Left forelimb (tissue), 1 donor: ENCODE results near the gene ADGRL4.
"Not testable (repeated sequence)": the region's sequence is repeated elsewhere in the genome, so short reads cannot be mapped to it uniquely, and the experiment has no call there.

Experiments used
- DNase-seq: peaks from one replicate; pipeline ENCODE4 v3.0.0-alpha.2; 2018; ENCODE audit warnings: low spot score

Gene ADGRL4

DNA sequence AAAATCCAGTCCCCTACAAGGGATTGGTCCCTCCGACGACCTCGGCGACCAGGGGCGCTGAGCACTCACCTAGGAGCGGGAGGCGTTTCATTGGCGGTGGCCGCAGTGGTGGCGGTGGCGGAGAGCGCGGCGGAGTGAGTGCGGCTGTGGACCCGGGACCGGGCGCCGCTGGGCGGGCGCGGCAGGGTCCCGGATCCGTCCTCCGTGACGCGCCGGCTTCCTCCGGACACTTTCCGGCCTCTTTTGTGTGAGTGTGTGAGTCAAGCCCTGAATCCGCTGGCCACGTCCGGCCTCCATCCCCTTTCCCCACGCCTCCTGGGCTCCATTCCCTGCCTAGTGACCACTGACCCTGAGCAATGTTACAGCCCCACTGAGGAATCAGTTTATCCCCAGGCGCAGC, at the start of gene ADGRL4:
TSS of gene ADGRL4 (minus strand) at position 167 of the 400 bp plus-strand sequence. CDS start at position 91, 76 bp downstream.
- DNase-seq = peak; percentile 66

DNA sequence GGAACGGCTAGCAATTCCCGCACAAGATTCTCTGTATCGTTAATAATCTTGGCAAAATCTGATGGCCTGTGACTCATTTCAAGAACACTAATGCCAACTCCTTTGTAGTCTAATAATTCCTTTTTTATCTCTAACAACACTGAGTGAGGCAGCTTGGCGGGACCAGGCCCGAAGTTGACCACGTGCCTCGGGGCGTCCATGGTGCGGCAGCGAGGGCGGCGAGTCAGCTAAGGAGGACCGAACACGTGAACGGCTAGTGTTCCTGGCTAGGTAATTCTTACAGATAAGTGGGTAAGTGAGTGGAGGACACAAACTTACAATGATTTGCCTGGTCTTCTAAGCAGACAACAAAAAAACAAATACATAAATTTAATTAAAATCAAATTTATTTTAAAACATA, 49.3 kb upstream of the ADGRL4 start:
- DNase-seq = no peak

DNA sequence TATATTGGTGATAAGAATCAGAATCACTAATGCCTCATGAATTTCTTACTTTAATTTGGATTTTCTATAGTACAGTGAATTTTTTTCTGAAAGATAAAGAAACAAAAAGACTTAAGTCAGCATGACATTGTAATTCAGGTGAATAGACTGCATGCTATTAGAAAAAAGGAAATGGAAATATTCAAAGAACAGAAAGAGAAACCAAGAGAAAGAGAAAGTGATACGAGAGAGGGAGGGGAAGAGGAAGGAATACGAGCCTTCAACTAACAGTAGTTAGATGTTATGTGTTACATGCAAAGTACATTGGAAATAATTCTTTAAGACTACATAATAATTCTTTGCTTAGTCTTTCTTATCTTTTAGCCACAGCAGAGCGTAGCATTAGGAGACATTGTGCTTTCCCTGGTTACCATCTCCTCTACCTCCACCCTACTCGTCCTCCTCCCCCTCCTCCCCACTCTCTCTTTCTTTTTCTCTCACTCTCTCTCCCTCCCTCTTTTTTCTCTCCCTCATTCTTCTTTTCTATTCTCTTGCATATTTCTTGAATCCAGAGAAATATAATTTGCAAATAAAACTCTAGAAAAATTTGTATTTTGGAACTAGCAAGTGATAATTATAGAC, 46.4 kb upstream of the ADGRL4 start:
- DNase-seq = no peak

DNA sequence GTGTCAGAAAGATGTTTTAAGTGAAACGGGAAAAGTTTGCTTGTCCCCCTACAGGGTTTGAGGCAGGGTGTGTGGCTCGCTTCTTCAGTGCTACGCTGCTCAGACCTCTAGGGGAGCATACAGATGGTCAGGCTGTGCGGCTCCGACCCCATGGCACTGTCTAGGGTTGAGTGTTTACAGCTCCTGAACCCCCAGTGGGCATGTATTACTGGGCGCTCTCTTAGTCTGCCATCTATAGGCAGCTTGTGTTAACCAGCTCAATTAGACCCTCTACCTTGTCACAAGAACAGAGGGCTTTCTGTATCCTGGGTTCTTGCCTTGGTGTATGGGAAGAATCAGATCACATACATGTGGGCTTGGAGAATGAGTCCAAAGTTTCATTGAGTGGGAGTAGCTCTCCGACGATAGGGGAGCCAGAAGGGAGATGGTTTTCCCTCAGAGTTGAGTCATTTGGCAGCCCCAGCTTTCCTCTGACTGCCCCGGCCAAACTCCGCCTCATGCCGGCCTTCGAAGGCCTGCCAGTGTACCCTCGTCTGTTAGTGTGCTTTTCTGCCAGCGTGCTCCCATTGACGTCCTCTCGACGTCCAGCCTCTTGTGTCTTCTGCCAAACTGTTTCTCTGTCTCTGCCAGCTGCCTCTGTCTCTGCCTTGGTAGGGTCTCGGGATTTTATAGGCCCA, 38.6 kb upstream of the ADGRL4 start:
- DNase-seq = no peak

DNA sequence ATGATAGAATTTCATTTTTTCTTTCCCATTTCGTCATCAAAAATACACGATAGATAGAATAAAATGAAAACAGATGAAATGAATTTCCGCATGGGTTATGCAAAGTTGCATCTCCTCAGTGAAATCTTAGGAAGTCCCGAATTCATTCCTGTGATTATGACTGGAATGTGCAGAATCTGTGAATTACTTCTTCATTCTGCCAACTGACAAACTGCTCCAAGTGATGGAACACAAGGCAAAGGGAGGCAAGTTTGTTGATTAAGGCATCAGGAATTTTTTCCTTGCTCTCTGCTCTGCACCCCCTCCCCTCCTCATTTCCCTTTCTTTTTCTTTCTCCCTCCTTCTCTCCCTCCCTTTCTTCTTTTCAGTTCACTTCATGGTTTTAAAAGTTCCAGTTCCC, 37.0 kb upstream of the ADGRL4 start:
- no peak for DNase-seq

DNA sequence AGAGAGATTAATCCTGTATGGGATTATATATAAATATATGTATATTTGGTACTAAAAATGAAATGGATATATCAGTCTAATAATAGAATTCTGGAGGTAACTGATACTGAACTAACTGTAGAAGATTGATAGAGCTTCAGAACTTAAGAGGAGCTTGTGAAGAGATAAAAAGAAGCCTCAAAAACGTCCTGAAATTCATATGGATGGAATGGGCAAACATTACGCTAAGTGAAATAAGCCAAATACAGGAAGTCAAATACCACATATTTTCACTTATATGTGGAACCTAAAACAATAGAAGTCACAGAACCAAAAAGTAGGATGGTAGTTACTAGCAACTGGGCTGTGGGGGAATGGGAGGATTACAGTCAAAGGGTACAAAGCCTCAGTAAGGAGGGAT, 36.0 kb upstream of the ADGRL4 start:
- DNase-seq = no peak

DNA sequence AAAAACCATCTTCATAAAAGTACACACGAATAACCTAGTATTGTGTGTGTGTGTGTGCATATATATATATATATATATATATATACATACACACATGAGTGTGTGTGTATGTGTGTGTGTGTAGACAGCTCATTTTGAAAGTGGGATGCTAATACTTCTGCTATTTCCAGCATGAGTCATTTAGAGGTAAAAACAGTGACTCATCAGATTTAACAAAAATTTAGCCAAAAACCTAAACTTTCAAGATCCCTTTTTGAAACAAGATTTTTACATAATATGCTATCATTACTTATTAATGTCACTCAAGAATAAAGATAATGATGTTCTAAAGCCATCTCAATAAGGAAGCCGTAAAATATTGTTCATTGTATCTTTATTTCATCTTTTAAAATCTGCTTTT, 35.6 kb upstream of the ADGRL4 start:
- DNase-seq = no peak

DNA sequence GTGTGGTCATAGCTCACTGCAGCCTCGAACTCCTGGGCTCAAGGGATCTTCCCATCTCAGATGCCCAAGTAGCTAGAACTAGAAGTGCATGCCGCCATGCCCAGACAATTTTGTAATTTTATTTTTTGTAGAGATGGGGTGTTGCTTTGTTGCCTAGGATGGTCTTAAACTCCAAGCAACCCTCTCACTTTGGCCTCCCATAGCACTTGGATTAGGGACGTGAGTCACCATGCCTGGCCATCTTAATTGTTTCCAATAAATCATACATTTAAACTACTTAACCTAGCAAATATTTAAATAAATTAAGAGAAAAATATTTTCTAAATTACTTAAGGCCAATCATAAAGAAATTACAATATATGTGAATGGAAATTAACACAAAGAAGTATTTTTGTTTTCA, 35.1 kb upstream of the ADGRL4 start:
- no peak for DNase-seq

DNA sequence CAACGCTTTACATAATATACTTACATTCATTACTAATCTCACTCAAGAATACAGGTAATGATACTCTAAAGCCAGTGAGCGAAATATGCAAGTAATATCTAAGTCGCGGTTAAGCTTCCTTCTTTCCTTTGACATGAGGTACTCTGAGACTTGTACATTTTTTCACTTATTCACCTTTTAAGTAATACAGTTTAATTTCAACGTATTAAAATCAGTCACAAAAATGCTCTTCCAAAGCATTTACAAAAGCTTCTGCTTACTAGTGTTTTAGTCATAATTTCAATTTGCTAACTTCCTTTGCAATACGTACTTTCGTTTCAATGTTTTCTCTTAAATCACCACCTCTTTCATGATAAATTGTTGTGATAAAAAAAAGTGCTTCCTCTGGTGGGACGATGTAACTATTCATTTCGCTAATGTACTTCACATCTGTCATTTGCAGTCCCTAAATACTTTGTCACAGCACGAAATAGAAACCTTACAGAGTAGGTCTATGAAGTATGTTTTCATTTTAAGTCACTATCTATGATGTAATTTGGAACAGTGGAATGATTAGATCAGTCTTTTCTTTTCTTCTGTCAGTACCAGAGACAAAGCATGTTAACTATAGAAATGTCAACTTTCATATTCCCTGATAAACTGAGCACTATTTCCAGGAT, 34.0 kb upstream of the ADGRL4 start:
- DNase-seq = no peak

DNA sequence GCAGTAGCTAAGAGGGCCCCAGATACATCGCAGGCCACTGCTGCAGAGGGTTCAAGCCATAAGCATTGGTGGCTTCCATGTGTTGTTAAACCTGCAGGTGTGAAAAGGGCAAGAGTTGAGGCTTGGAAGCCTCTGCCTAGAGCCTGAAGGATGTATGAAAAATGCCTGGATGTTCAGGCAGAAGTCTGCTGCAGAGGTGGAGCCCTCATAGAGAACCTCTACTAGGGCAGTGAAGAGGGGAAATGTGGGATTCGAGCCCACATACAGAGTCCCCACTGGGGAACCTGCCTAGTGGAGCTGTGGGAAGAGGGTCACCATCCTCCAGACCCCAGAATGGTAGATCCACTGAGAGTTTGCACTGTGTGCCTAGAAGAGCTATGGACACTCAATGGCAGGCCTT, 30.6 kb upstream of the ADGRL4 start:
- no peak for DNase-seq

DNA sequence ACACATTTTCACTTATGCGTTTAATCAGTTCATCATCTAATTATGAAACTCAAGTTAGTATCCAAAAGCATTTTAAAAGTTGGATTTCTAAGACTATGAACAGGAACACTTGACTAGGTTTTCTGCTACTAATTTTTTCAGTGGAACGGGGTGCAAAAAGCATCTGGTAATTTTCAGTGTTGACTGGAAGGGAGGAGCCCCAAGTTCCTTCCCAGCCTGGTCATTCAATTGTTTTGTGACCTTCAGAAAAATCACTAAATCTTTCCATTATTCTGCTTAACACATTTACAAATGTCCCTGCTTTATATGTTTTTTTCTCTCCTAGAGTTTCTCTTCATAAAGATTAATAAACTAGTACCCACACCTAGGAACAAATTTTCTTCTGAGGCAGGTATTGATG, 6.0 kb upstream of the ADGRL4 start:
- DNase-seq = no peak

DNA sequence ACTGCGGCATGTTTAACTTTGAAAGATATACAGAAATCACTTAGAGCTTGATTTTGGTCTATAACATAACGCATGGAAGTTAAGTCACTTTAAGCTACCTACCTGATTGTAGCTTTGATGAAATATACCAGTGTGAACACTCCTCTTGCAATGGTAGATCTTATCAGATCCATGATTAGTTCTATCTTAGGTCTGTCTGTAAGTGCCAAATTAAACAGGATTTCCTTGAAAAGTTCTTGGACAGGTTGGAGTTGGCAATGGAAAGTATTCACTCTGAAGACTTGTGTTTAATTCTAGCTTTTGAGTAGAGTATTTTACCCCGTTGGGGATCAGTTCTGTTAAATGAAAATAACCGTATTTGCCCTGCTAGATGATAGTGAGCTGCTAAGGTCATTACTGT, 4.1 kb upstream of the ADGRL4 start:
- DNase-seq = no peak

DNA sequence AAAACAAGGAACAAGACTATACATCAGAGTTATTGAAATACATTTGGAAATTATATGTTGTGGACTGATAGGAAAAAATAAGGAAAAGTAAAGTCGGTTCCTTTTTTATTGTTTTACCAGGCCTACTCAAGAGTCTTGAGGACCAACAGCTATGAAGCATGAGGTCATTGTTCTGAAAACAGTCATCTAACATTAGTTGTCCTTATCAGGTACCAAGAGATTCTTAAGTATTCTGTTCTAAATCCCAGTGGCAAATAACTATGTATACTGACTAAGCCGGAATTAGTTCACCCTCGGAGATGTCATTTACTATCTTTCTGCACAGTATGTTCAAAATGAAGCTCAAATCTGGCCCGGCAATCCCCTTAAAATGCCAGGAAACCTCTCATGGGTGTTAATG, 585 bp downstream of the ADGRL4 start:
- no peak for DNase-seq

DNA sequence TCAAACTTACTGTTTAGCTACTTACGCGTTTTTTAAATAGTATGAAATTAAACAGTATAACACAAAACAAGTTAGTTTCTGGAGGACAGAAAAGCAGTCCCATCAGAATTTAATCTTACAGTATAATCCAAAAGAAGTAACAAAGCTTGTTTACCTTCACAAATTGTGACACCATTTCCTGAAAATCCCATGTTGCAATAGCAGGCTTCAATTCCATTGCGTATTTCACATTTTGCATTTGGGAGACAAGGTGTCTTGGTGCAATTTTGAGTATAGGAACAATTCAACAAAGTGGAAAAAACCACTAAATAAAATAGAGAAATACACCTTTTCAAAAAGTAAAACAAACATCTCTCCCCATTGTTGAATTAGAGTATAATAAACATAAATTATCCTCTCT, 1.6 kb downstream of the ADGRL4 start:
- no peak for DNase-seq

DNA sequence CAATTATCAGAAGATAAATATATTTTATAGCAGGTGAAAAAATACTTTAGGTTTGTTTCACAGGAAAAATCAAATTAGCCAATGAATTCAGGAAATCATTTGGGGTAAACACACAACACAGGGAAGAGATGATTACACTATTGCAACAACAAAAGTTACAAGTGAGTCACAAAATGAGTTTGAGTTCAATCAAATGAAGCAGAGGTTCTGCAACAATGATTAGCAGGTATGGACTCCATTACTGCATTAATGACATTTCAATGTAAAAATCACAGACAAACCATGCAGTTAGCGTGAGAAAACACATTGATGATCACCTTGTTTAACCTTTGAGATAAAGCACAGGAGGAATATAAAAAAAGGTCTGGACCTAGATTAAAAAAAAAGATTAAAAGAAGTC, 9.7 kb downstream of the ADGRL4 start:
- DNase-seq = no peak

DNA sequence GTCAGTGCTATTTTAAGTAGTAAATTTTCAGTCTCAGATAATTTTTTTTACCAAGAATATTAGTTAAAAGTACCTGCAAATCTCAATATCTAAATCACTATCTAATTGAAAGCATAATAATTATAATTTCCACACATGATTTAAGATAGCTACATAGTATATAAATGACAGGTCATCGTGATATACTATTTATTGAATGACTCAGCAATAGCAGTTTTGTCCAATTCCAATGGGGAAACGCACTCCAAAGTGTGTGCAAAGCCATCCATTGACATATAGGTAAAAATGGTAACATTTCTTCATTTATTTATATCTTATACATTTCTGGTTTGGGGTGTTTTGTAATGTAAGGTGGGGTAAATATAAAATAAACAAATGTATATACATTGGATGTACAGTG, 19.5 kb downstream of the ADGRL4 start:
- no peak for DNase-seq

DNA sequence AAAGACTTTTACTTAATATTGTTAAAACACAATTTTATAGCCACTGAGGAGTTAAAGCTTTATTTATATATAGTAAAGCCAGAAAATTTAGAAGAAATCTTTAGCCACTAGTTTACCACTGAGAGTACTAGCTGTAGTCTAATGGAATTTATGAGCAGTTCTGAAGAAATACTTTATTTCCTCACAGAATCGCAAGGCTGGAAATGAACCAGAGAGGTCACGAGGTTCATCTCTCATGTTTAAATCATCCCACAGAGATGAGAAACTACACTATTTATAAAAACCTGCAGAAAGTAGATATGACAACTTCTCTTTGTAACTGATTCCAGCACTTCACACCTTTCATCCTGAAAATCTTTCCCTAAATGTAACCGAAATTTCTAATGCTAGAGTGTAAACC, 26.0 kb downstream of the ADGRL4 start:
- no peak for DNase-seq

DNA sequence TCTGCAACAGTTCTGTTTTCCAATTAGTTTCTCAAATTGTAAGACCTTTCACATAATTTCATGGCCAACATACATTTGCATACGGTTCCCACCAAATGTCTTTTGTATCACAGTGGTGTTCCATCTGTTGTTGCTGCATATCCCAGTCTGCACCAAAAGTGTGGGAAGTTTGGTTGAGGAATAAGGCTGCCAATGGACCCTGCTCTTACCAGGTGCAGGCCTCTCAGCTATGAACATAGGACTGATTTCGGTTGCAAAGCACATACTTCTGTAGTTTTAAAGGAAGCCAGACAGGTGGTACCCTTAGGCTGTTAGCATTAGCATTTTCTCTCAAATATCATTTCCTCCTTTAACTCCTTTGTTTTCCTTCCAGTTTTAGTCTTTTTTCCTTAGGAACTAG, 33.8 kb downstream of the ADGRL4 start:
- no peak for DNase-seq

DNA sequence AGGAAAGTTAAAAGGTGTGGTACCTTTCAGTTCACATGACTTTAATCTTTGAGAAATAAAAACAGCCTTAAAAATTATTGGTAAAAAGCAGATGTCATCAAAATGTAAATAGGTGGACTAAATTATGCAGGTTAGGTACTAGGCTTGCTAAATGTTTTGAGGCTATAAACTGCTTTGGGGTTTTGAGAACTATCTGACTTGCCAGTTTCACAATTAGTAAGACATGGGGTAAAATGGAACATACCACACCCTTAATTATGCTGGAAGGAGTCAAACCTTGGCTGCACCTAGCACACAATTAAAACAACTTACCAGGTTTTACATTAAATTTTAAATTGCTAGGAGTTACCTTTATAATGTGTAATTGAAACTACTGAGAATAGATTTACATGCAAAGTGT, 39.4 kb downstream of the ADGRL4 start:
- DNase-seq = not testable (repeated sequence)

DNA sequence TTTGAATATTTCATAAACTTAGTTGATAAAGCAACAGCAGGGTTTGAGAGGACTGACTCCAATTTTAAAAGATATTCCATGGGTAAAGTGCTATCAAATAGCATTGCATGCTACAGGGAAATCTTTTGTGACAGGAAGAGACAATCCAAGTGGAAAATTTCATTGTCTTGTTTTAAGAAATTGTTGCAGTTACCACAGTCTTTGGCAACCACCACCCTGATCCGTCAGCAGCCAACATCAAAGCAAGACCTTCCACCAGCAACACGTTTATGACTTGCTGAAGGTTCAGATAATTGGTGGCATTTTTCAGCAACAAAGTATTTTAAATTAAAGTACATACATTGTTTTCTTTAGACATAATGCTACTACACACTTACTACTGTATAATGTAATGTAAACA, 47.8 kb downstream of the ADGRL4 start:
- no peak for DNase-seq

DNA sequence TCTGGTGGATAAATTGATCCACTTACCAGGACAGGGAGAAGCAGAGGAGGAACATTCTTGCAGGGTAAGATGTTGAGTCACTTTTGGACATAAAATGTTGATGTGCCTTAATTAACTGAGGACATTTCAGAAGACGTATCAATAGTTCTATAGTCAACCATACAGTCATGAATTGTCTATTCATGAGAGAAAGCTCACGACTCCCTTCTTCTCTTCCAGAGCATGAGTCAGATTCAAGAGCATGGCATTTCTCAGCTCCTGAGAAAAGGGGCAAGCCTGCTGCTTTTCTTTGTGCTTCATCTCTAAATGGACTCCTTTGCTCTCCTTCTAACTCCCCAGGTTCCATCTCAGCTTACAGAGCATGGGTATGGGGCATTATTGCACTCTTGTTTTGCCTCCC, 55.7 kb downstream of the ADGRL4 start:
- no peak for DNase-seq

DNA sequence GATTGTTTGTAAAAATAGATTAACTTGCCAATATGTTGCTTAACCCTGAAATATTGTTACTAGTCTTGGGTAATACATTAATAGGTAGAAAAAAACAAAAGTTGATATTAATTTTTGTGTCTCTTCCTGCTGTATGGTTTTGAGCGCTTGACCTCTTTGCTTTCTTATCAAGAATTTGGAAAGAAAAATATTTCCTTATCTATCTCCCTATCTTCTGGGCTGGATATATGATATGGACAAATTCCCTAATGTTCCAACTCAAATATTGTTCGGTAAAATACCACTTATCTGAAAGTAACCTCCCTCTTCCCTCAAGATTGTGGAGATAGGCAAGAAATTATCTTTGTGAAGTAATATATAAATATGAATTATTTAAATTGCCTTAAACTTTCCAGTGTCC, 57.3 kb downstream of the ADGRL4 start:
- no peak for DNase-seq

DNA sequence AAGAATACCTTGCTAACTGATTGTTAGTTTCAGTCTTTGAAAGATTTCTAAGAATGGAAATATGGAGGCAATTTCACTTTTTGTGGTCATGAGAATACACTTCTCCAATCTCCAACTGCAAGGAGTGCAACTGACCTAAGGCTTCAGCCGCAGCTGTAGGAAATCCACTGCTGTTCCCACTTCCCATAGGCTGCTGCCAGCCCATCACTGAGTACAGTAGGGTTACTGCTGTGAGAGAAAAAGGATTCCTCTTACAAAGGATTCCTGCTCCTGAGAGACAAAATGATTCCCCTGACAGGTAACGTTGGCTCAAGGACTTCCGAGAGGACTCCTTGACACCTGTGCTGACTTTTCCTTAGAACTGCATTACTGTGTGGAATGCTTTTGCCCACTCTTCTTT, 87.4 kb downstream of the ADGRL4 start:
- no peak for DNase-seq

DNA sequence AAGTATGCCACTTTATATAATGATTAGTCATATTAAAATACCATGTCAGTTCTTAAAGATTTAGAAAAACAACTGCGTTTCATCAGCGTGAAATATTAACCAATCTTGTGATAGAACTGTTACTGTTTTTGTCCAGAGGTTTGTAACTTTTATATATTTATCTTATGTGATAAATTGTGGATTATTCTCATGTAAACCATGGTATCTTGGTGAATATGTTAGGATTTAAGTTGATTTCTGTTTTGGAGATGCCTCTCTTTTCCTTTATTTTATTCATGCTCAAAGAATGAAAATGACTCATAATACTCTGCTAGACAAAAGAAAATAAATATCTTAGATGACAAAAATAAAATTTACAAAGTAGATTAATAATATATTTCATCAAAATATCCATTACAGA, 88.4 kb downstream of the ADGRL4 start:
- no peak for DNase-seq
